Measurements from ENCODE around the gene CLCN2. TPM values are rescaled to one million over a fixed set of nuclear protein-coding genes. Genes with fewer than 3 reads are reported as not detected.
A peak's percentile ranks its signal among the peaks of the same experiment; 100 is the strongest.

Gene CLCN2
- total RNA-seq, 2 donors from 2014 or later = 6.5 to 13.9 TPM

DNA sequence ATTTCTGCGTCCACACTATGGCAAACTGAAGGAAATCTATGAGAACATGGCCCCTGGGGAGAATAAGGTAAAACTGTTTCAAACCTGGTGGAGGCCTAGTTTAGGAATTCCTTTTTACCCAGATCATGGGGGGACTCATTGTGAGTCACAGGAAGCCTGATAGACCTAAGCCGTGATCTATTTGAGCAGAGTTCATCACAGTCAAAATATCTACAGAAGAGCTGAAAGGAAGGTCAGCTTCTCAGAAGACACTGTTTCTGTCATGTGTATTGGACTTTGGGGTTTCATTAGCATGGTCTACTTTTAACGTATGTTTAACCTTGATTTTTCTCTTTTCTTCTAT is 61.1 kb downstream of the CLCN2 start:
- DNase-seq (ENCODE audit: low spot score in 2 of 2) (no peak), ATAC-seq (no peak)
- H3K27ac Mint-ChIP-seq = peak overlapping the region; percentile 55 to 93
- H3K9me3 Mint-ChIP-seq = no peaks in the 10 kb centered on the region
- H3K36me3 Mint-ChIP-seq = peaks cover 23 to 25% of the 10 kb centered on the region in 2 donors

- ATAC-seq = no peak
- peak overlapping the region; percentile 93 to 97 for H3K27ac Mint-ChIP-seq
- DNase-seq (ENCODE audit: low spot score in 2 of 2) = no peak
- no peaks in the 10 kb centered on the region for H3K9me3 Mint-ChIP-seq
- H3K36me3 Mint-ChIP-seq = peaks cover 20 to 25% of the 10 kb centered on the region in 2 donors
Measured at GRCh38 chr3:184299488-184300377, 61.7 kb downstream of the CLCN2 start.

DNA sequence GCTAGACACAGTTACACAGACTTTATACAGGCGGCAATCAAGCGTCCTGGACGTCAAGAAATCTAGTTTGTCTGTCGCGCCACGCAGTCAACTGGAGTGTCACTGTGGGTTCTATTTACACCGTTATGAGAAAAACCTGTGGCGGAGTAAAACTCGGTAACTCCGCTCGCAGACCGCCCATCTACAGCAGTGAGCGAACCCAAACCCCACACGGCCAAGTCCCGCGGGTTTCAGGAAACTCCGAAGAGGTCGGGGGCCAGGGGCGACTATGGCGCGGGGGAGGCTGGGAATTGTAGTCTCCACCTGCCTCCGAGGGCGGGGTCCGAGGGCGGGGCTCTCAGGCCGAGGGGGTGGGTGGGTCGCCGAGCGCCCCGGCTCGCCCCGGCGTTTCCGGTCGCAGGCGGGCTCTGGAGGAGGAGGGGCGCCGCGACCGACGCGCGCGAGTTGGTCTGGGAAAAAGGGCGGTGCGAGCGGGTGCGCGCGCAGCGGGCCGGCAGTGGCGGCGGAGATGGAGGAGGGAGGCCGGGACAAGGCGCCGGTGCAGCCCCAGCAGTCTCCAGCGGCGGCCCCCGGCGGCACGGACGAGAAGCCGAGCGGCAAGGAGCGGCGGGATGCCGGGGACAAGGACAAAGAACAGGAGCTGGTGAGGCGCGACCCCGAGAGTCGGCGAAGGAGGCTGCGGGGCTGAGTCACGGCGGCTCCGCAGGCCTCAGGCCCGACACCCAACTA is 62.5 kb downstream of the CLCN2 start, which contains the start of gene PSMD2:
Gene PSMD2 (plus strand): TSS at position 483 of the 729 bp plus-strand sequence. CDS start 26 bp downstream, at position 509.
- ATAC-seq = peak; percentile 95 to 96
- H3K36me3 Mint-ChIP-seq = peaks cover 12 to 25% of the 10 kb centered on the region in 2 donors
- peak within 1 kb of the TSS; percentile 93 to 97 for H3K27ac Mint-ChIP-seq
- H3K9me3 Mint-ChIP-seq = no peaks in the 10 kb centered on the region
- DNase-seq (ENCODE audit: low spot score in 2 of 2) = peak; percentile 95 to 96

- H3K9me3 Mint-ChIP-seq = no peaks in the 10 kb centered on the region
- no peak overlapping the region for H3K27ac Mint-ChIP-seq
- peaks cover 12 to 19% of the 10 kb centered on the region in 2 donors for H3K36me3 Mint-ChIP-seq
- ATAC-seq (no peak), DNase-seq (ENCODE audit: low spot score in 2 of 2) (no peak)
Measured at GRCh38 chr3:184296616-184297015, 64.8 kb downstream of the CLCN2 start.

Other genes starting within 250 kb of the CLCN2 start
- gene EIF2B5, start 226.2 kb downstream of the CLCN2 start, total RNA-seq = 10 to 100 TPM; 48.6 to 56.1 TPM
- 10 to 100 TPM; 30.1 to 41.7 TPM for gene DVL3, start 206.2 kb downstream of the CLCN2 start, total RNA-seq
- 100 to 1,000 TPM; 207 to 288 TPM for gene AP2M1, start 186.8 kb downstream of the CLCN2 start, total RNA-seq
- gene ABCF3, start 175.4 kb downstream of the CLCN2 start, total RNA-seq = 10 to 100 TPM; 76.6 to 81.3 TPM
- gene VWA5B2, start 132.0 kb downstream of the CLCN2 start, total RNA-seq = not detected
- gene ALG3, start 112.6 kb downstream of the CLCN2 start, total RNA-seq = 10 to 100 TPM; 35.5 to 35.8 TPM
- 1 to 10 TPM; 8.3 to 9.9 TPM for gene EEF1AKMT4, start 111.9 kb downstream of the CLCN2 start, total RNA-seq
- gene CAMK2N2, start 100.1 kb downstream of the CLCN2 start, total RNA-seq = under 1 TPM; 0.18 to 0.34 TPM
- under 1 TPM in 1 of 2 donors, not detected in 1; 0.18 TPM for gene ECE2, start 85.6 kb downstream of the CLCN2 start, total RNA-seq
- gene PSMD2, start 62.4 kb downstream of the CLCN2 start, total RNA-seq = 100 to 1,000 TPM; 241 to 252 TPM
- 100 to 1,000 TPM; 256 to 376 TPM for gene EIF4G1, start 47.0 kb downstream of the CLCN2 start, total RNA-seq
- gene FAM131A, start 24.0 kb downstream of the CLCN2 start, total RNA-seq = 1 to 10 TPM; 4.1 to 6.8 TPM
- 100 to 1,000 TPM; 112 to 177 TPM for gene POLR2H, start 105 bp upstream of the CLCN2 start, total RNA-seq
- gene THPO, start 16.6 kb upstream of the CLCN2 start, total RNA-seq = not detected
- under 1 TPM in 1 of 2 donors, not detected in 1; 0.49 TPM for gene CHRD, start 18.4 kb upstream of the CLCN2 start, total RNA-seq
- under 1 TPM in 1 of 2 donors, not detected in 1; 0.19 TPM for gene EPHB3, start 200.2 kb upstream of the CLCN2 start, total RNA-seq